Measurements from ENCODE around the gene EXOSC9.

The EXOSC9 gene

DNA sequence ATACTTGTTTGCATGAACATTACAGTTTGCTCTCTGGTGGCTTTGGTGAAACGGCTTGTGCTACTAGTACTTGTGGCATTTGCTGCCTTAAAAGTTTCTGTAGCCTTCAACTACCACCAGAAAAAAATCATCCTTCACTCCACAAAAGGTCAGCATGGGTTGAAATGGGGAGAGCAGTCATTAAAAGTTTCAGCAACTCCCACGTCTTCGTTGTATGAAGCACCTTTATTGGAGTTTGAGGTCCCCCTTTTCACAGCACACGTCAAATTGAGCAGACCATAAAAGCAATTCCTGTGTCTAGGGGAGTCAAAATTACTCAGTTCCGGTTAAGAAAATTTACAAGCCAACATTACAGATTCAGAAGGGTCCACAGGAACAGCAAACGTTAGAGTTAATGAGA is 45.5 kb downstream of the EXOSC9 start:
- Histone ChIP-seq H3K9ac (ENCODE audit: low read depth, low read length, poor library complexity, severe bottlenecking) (no peak overlapping the region), H3K36me3 (ENCODE audit: insufficient read depth, low read length) (no peaks in the 10 kb centered on the region), H2AFZ (ENCODE audit: low read length) (no peak overlapping the region), H3F3A (ENCODE audit: low read depth) (no peaks in the 10 kb centered on the region), H3K4me1 (ENCODE audit: insufficient read depth, low read length, poor library complexity, severe bottlenecking) (no peaks in the 10 kb centered on the region), H3K4me3 (ENCODE audit: low read length, poor library complexity, severe bottlenecking) (no peak overlapping the region), H3K4me2 (ENCODE audit: low read depth, low read length, poor library complexity, severe bottlenecking) (no peak overlapping the region), H3K79me2 (ENCODE audit: insufficient read depth, low read length) (no peaks in the 10 kb centered on the region), H4K20me1 (ENCODE audit: insufficient read depth, low read length, poor library complexity, severe bottlenecking) (no peaks in the 10 kb centered on the region), H3K27me3 (ENCODE audit: insufficient read depth, low read length, poor library complexity, severe bottlenecking) (no peaks in the 10 kb centered on the region), H3K9me2 (replicated peaks; ENCODE audit: low read depth, low read length) (no peaks in the 10 kb centered on the region), H3K9me3 (ENCODE audit: insufficient read depth, low read depth, low read length) (no peaks in the 10 kb centered on the region)
- TF ChIP-seq EZH2phosphoT487 (IDR thresholded peaks at IDR 0.05; ENCODE audit: borderline replicate concordance), result no peak
- TF ChIP-seq, protein P1, sequence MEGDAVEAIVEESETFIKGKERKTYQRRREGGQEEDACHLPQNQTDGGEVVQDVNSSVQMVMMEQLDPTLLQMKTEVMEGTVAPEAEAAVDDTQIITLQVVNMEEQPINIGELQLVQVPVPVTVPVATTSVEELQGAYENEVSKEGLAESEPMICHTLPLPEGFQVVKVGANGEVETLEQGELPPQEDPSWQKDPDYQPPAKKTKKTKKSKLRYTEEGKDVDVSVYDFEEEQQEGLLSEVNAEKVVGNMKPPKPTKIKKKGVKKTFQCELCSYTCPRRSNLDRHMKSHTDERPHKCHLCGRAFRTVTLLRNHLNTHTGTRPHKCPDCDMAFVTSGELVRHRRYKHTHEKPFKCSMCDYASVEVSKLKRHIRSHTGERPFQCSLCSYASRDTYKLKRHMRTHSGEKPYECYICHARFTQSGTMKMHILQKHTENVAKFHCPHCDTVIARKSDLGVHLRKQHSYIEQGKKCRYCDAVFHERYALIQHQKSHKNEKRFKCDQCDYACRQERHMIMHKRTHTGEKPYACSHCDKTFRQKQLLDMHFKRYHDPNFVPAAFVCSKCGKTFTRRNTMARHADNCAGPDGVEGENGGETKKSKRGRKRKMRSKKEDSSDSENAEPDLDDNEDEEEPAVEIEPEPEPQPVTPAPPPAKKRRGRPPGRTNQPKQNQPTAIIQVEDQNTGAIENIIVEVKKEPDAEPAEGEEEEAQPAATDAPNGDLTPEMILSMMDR (conservative IDR thresholded peaks at IDR 0.05; ENCODE audit: low read length), result no peak

DNA sequence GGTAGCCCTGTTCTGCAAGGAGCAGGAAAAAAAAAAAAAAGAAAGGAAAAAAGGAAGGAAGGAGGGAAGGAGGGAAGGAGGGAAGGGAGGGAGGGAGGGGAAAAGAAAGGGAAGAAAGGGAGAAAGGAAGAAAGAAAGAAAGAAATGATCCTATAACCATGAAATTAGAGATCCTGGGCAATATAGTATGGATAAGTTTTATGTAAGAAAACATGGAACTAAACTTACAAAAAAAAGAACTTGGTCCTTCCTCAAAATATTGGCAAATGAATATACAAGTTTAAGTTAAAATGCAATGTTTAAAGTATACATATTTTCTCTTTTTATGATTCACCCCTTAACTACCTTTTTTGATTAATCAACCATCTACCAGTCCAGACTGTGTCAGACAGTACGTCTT is 50.2 kb downstream of the EXOSC9 start:
- Histone ChIP-seq H3K9me2 (replicated peaks; ENCODE audit: low read depth, low read length) (no peaks in the 10 kb centered on the region), H3K4me1 (ENCODE audit: insufficient read depth, low read length, poor library complexity, severe bottlenecking) (no peaks in the 10 kb centered on the region), H2AFZ (ENCODE audit: low read length) (no peak overlapping the region), H4K20me1 (ENCODE audit: insufficient read depth, low read length, poor library complexity, severe bottlenecking) (no peaks in the 10 kb centered on the region), H3K79me2 (ENCODE audit: insufficient read depth, low read length) (no peaks in the 10 kb centered on the region), H3F3A (ENCODE audit: low read depth) (no peaks in the 10 kb centered on the region), H3K27me3 (ENCODE audit: insufficient read depth, low read length, poor library complexity, severe bottlenecking) (no peaks in the 10 kb centered on the region), H3K9ac (ENCODE audit: low read depth, low read length, poor library complexity, severe bottlenecking) (no peak overlapping the region), H3K4me2 (ENCODE audit: low read depth, low read length, poor library complexity, severe bottlenecking) (no peak overlapping the region), H3K36me3 (ENCODE audit: insufficient read depth, low read length) (no peaks in the 10 kb centered on the region), H3K9me3 (ENCODE audit: insufficient read depth, low read depth, low read length) (no peaks in the 10 kb centered on the region), H3K4me3 (ENCODE audit: low read length, poor library complexity, severe bottlenecking) (no peak overlapping the region)
- TF ChIP-seq EZH2phosphoT487 (IDR thresholded peaks at IDR 0.05; ENCODE audit: borderline replicate concordance), result no peak
- TF ChIP-seq, protein P1 (conservative IDR thresholded peaks at IDR 0.05; ENCODE audit: low read length), result no peak

DNA sequence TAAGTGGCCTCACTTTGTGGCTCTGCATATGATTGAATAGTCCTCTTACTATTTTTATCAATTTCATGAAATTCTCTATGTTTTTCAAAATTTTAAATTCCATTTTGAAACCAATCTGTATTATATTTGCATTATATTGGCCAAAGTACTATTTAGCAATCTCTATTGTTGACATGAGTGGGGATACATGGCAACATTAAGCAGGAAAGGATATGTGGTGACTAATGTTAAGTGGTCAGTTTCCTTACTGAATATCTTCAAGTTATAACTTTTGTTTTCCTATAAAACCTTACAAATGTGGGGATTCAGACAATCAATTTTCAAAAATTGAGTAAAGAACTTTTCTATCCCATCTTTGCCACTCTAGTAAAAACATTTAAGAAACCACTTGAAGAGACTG is 59.0 kb downstream of the EXOSC9 start:
- H3K9ac ChIP-seq (ENCODE audit: low read depth, low read length, poor library complexity, severe bottlenecking), result no peak overlapping the region
- H3K27me3 ChIP-seq (ENCODE audit: insufficient read depth, low read length, poor library complexity, severe bottlenecking), result no peaks in the 10 kb centered on the region
- H3F3A ChIP-seq (ENCODE audit: low read depth), result no peaks in the 10 kb centered on the region
- no peaks in the 10 kb centered on the region for H3K9me3 ChIP-seq (ENCODE audit: insufficient read depth, low read depth, low read length)
- H3K4me3 ChIP-seq (ENCODE audit: low read length, poor library complexity, severe bottlenecking), result no peak overlapping the region
- no peaks in the 10 kb centered on the region for H3K9me2 ChIP-seq (replicated peaks; ENCODE audit: low read depth, low read length)
- H3K4me1 ChIP-seq (ENCODE audit: insufficient read depth, low read length, poor library complexity, severe bottlenecking), result no peaks in the 10 kb centered on the region
- no peaks in the 10 kb centered on the region for H4K20me1 ChIP-seq (ENCODE audit: insufficient read depth, low read length, poor library complexity, severe bottlenecking)
- H3K4me2 ChIP-seq (ENCODE audit: low read depth, low read length, poor library complexity, severe bottlenecking), result no peak overlapping the region
- no peaks in the 10 kb centered on the region for H3K79me2 ChIP-seq (ENCODE audit: insufficient read depth, low read length)
- TF ChIP-seq EZH2phosphoT487 (IDR thresholded peaks at IDR 0.05; ENCODE audit: borderline replicate concordance), result no peak
- TF ChIP-seq, protein P1 (conservative IDR thresholded peaks at IDR 0.05; ENCODE audit: low read length), result no peak
- no peak overlapping the region for H2AFZ ChIP-seq (ENCODE audit: low read length)
- H3K36me3 ChIP-seq (ENCODE audit: insufficient read depth, low read length), result no peaks in the 10 kb centered on the region
